ENCODE results near the gene ANP32A.
"Not testable (repeated sequence)": the region's sequence is repeated elsewhere in the genome, so short reads cannot be mapped to it uniquely, and the experiment has no call there.

ANP32A gene

GRCh38 chr15:68820295-68821189 lies at the start of gene ANP32A:
ANP32A (minus strand) TSS chr15:68820895; CDS start chr15:68820751, 144 bp downstream.
- peak; percentile 77 for DNase-seq

- DNase-seq, result peak; percentile 6
These were observed 47.6 kb upstream of the ANP32A start for GRCh38 chr15:68868296-68868695.

GRCh38 chr15:68862415-68862814 lies 41.7 kb upstream of the ANP32A start:
- no peak for DNase-seq

- DNase-seq, result not testable (repeated sequence)
These were observed 38.0 kb upstream of the ANP32A start for GRCh38 chr15:68858666-68859065.

- not testable (repeated sequence) for DNase-seq
These were observed 36.7 kb upstream of the ANP32A start for GRCh38 chr15:68857443-68857842.

- no peak for DNase-seq
These were observed 31.8 kb upstream of the ANP32A start for GRCh38 chr15:68852461-68852860.

- DNase-seq, result no peak
These were observed 31.3 kb upstream of the ANP32A start for GRCh38 chr15:68851971-68852370.

- DNase-seq, result no peak
These were observed 28.8 kb upstream of the ANP32A start for GRCh38 chr15:68849497-68849896.

GRCh38 chr15:68846851-68847439 lies 26.2 kb upstream of the ANP32A start:
- DNase-seq, result no peak

GRCh38 chr15:68844856-68845550 lies 24.3 kb upstream of the ANP32A start:
- no peak for DNase-seq

GRCh38 chr15:68843425-68844311 lies 23.0 kb upstream of the ANP32A start:
- DNase-seq, result peak; percentile 7

GRCh38 chr15:68842958-68843357 lies 22.3 kb upstream of the ANP32A start:
- no peak for DNase-seq

- DNase-seq, result no peak
These were observed 13.7 kb upstream of the ANP32A start for GRCh38 chr15:68834346-68834745.

GRCh38 chr15:68833700-68834331 lies 13.1 kb upstream of the ANP32A start:
- DNase-seq, result no peak

- no peak for DNase-seq
These were observed 9.6 kb upstream of the ANP32A start for GRCh38 chr15:68830141-68830785.

GRCh38 chr15:68829068-68829467 lies 8.4 kb upstream of the ANP32A start:
- no peak for DNase-seq

- no peak for DNase-seq
These were observed 2.9 kb upstream of the ANP32A start for GRCh38 chr15:68823561-68823960.

GRCh38 chr15:68822818-68823217 lies 2.1 kb upstream of the ANP32A start:
- no peak for DNase-seq

GRCh38 chr15:68821841-68822381 lies 1.2 kb upstream of the ANP32A start:
- DNase-seq, result no peak

GRCh38 chr15:68821190-68821840 lies 620 bp upstream of the ANP32A start:
- no peak for DNase-seq
